Endothelial cell (in vitro differentiated cells): ENCODE results near the gene PDZD2. TPM values are rescaled to one million over a fixed set of nuclear protein-coding genes. Genes with fewer than 3 reads are reported as not detected.

Experiments used
- DNase-seq: peaks from one replicate; pipeline ENCODE4 v3.0.0; 2021; ENCODE audit warnings: low spot score
- H3K27ac Mint-ChIP-seq: one replicate; pipeline ENCODE4 v1.8.0; 2021; ENCODE audit warnings: mixed read lengths, inconsistent platforms; ENCODE audit not compliant: unreplicated experiment
- H3K27me3 Mint-ChIP-seq: one replicate; pipeline ENCODE4 v1.8.0; 2021; ENCODE audit warnings: mild to moderate bottlenecking, moderate library complexity, mixed read lengths, inconsistent platforms; ENCODE audit not compliant: unreplicated experiment
- H3K36me3 Mint-ChIP-seq: one replicate; pipeline ENCODE4 v1.8.0; 2021; ENCODE audit warnings: mild to moderate bottlenecking, low read depth, mixed read lengths, inconsistent platforms; ENCODE audit not compliant: unreplicated experiment
- H3K4me1 Mint-ChIP-seq: one replicate; pipeline ENCODE4 v1.8.0; 2021; ENCODE audit warnings: mild to moderate bottlenecking, mixed read lengths, inconsistent platforms; ENCODE audit not compliant: unreplicated experiment
- H3K4me3 Mint-ChIP-seq: one replicate; pipeline ENCODE4 v1.8.0; 2021; ENCODE audit warnings: mild to moderate bottlenecking, mixed read lengths, inconsistent platforms; ENCODE audit not compliant: unreplicated experiment
- H3K9me3 Mint-ChIP-seq: one replicate; pipeline ENCODE4 v1.8.0; 2021; ENCODE audit warnings: mixed read lengths, inconsistent platforms; ENCODE audit not compliant: unreplicated experiment
- total RNA-seq: library from RNA; stranded (reverse); fragmentation: NEBNext Ultra II Directional; extraction: Animal tissue kit (Norgen Biotek cat#: 25700); gene quantifications from one replicate; pipeline ENCODE4 v1.2.1, GENCODE V29; 2021; ENCODE audit not compliant: unreplicated experiment
- TF ChIP-seq, protein P1 (sequence below): fragments of 200-600 bp; sonication (generic); IDR thresholded peaks from one replicate; pipeline ENCODE4 v1.5.0; 2021; ENCODE audit warnings: antibody characterized with exemption; ENCODE audit not compliant: unreplicated experiment

Gene PDZD2
- total RNA-seq, 1 donor from 2014 or later = 71.1 TPM

DNA sequence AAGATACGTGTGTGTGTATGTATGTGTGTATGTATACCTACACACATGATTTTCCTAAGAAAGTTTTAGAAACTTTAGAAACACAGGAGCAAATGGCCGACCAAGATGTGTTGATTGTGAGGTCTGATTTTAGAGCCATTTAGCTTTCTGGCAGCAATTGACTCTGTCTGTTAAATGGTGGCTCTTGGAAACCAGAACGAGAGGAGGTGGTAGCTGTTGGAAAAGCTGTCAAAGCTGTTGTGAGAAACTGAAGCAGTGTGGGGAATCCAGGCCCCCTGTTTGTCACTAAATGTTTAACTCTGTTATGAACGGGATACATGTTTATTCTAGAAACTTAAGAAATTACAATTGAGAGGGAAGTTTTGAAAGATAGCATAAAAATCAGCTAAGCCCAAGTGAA, 443.8 kb downstream of the PDZD2 start:
- Mint-ChIP-seq H3K27ac (no peak overlapping the region), H3K4me3 (no peak overlapping the region), H3K9me3 (no peaks in the 10 kb centered on the region), H3K36me3 (peaks cover 27% of the 10 kb centered on the region), H3K27me3 (peaks cover 4% of the 10 kb centered on the region), H3K4me1 (no peaks in the 10 kb centered on the region)
- no peak for DNase-seq
- TF ChIP-seq, protein P1, sequence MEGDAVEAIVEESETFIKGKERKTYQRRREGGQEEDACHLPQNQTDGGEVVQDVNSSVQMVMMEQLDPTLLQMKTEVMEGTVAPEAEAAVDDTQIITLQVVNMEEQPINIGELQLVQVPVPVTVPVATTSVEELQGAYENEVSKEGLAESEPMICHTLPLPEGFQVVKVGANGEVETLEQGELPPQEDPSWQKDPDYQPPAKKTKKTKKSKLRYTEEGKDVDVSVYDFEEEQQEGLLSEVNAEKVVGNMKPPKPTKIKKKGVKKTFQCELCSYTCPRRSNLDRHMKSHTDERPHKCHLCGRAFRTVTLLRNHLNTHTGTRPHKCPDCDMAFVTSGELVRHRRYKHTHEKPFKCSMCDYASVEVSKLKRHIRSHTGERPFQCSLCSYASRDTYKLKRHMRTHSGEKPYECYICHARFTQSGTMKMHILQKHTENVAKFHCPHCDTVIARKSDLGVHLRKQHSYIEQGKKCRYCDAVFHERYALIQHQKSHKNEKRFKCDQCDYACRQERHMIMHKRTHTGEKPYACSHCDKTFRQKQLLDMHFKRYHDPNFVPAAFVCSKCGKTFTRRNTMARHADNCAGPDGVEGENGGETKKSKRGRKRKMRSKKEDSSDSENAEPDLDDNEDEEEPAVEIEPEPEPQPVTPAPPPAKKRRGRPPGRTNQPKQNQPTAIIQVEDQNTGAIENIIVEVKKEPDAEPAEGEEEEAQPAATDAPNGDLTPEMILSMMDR = no peak

GRCh38 chr5:32083981-32084430, 445.1 kb downstream of the PDZD2 start:
- Mint-ChIP-seq H3K9me3 (no peaks in the 10 kb centered on the region), H3K27ac (no peak overlapping the region), H3K4me1 (no peaks in the 10 kb centered on the region), H3K4me3 (no peak overlapping the region), H3K27me3 (peaks cover 12% of the 10 kb centered on the region), H3K36me3 (peaks cover 33% of the 10 kb centered on the region)
- TF ChIP-seq, protein P1 = no peak
- no peak for DNase-seq

DNA sequence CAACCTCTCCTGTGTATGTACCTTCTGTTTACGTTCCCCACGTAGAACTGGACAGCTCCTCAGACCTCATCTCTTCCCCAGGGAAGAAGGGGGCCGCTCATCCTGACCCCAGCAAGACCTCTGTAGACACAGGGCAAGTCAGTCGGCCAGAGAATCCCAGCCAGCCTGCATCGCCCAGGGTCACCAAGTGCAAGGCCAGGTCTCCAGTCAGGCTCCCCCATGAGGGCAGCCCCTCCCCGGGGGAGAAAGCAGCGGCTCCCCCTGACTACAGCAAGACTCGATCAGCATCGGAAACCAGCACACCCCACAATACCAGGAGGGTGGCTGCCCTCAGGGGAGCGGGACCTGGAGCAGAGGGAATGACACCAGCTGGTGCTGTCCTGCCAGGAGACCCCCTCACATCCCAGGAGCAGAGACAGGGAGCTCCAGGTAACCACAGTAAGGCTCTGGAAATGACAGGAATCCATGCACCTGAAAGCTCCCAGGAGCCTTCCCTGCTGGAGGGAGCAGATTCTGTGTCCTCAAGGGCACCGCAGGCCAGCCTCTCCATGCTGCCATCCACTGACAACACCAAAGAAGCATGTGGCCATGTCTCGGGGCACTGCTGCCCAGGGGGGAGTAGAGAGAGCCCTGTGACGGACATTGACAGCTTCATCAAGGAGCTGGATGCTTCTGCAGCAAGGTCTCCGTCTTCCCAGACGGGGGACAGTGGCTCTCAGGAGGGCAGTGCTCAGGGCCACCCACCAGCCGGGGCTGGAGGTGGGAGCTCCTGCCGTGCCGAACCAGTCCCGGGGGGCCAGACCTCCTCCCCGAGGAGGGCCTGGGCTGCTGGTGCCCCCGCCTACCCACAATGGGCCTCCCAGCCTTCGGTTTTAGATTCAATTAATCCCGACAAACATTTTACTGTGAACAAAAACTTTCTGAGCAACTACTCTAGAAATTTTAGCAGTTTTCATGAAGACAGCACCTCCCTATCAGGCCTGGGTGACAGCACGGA, 448.5 kb downstream of the PDZD2 start:
- Mint-ChIP-seq H3K27me3 (peaks cover 13% of the 10 kb centered on the region), H3K4me1 (no peaks in the 10 kb centered on the region), H3K27ac (no peak overlapping the region), H3K36me3 (peaks cover 39% of the 10 kb centered on the region), H3K9me3 (no peaks in the 10 kb centered on the region), H3K4me3 (peak overlapping the region; percentile 42)
- TF ChIP-seq, protein P1 = no peak
- DNase-seq = no peak

DNA sequence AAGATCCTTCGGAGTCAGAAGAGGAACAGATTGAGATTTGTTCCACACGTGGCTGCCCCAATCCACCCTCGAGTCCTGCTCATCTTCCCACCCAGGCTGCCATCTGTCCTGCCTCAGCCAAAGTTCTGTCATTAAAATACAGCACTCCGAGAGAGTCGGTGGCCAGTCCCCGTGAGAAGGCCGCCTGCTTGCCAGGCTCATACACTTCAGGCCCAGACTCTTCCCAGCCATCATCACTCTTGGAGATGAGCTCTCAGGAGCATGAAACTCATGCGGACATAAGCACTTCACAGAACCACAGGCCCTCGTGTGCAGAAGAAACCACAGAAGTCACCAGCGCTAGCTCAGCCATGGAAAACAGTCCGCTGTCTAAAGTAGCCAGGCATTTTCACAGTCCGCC, 449.3 kb downstream of the PDZD2 start:
- TF ChIP-seq, protein P1 = no peak
- H3K36me3 Mint-ChIP-seq = peaks cover 46% of the 10 kb centered on the region
- no peaks in the 10 kb centered on the region for H3K9me3 Mint-ChIP-seq
- H3K27ac Mint-ChIP-seq = peak overlapping the region; percentile 30
- no peak for DNase-seq
- H3K27me3 Mint-ChIP-seq = peaks cover 13% of the 10 kb centered on the region
- H3K4me1 Mint-ChIP-seq = peaks cover 5% of the 10 kb centered on the region
- peak overlapping the region; percentile 25 for H3K4me3 Mint-ChIP-seq
